ENCODE data around the gene C10orf71.

The C10orf71 gene

GRCh38 chr10:49265885-49266284 lies 33.1 kb upstream of the C10orf71 start:
- Mint-ChIP-seq H3K36me3 (peaks cover 5% of the 10 kb centered on the region), H3K9me3 (peaks cover 17% of the 10 kb centered on the region), H3K27ac (no peak overlapping the region), H3K4me3 (no peak overlapping the region), H3K4me1 (peaks cover 19% of the 10 kb centered on the region)
- ATAC-seq (no peak), DNase-seq (ENCODE audit: low spot score in 2 of 2) (no peak)

GRCh38 chr10:49268185-49268584 lies 30.8 kb upstream of the C10orf71 start:
- Mint-ChIP-seq H3K9me3 (peaks cover 17% of the 10 kb centered on the region), H3K4me1 (peaks cover 37% of the 10 kb centered on the region), H3K36me3 (peaks cover 5% of the 10 kb centered on the region), H3K4me3 (no peak overlapping the region), H3K27ac (no peak overlapping the region)
- no peak for ATAC-seq
- DNase-seq (ENCODE audit: low spot score in 2 of 2): peak in 1 of 2 donors; percentile 34

GRCh38 chr10:49269523-49269922 lies 29.4 kb upstream of the C10orf71 start:
- no peak for ATAC-seq
- peak in 1 of 2 donors; percentile 29 for DNase-seq (ENCODE audit: low spot score in 2 of 2)
- peaks cover 5% of the 10 kb centered on the region for H3K36me3 Mint-ChIP-seq
- peaks cover 17% of the 10 kb centered on the region for H3K9me3 Mint-ChIP-seq
- H3K27ac Mint-ChIP-seq: no peak overlapping the region
- H3K4me1 Mint-ChIP-seq: peaks cover 28% of the 10 kb centered on the region
- no peak overlapping the region for H3K4me3 Mint-ChIP-seq

GRCh38 chr10:49270565-49270964 lies 28.4 kb upstream of the C10orf71 start:
- Mint-ChIP-seq H3K4me1 (peaks cover 28% of the 10 kb centered on the region), H3K27ac (peak overlapping the region; percentile 3), H3K36me3 (peaks cover 5% of the 10 kb centered on the region), H3K9me3 (peaks cover 10% of the 10 kb centered on the region), H3K4me3 (no peak overlapping the region)
- DNase-seq (ENCODE audit: low spot score in 2 of 2): no peak
- ATAC-seq: no peak

GRCh38 chr10:49271346-49271745 lies 27.6 kb upstream of the C10orf71 start:
- H3K4me1 Mint-ChIP-seq: peaks cover 28% of the 10 kb centered on the region
- peak in 1 of 2 donors; percentile 37 for DNase-seq (ENCODE audit: low spot score in 2 of 2)
- H3K27ac Mint-ChIP-seq: peak overlapping the region; percentile 94
- peaks cover 3% of the 10 kb centered on the region for H3K9me3 Mint-ChIP-seq
- no peak for ATAC-seq
- peaks cover 5% of the 10 kb centered on the region for H3K36me3 Mint-ChIP-seq
- no peak overlapping the region for H3K4me3 Mint-ChIP-seq

GRCh38 chr10:49272251-49273081 lies 26.5 kb upstream of the C10orf71 start:
- peaks cover 5% of the 10 kb centered on the region for H3K36me3 Mint-ChIP-seq
- H3K27ac Mint-ChIP-seq: peak overlapping the region; percentile 94
- ATAC-seq: peak; percentile 84
- H3K4me1 Mint-ChIP-seq: peaks cover 28% of the 10 kb centered on the region
- DNase-seq (ENCODE audit: low spot score in 2 of 2): peak; percentile 18 to 50
- H3K9me3 Mint-ChIP-seq: no peaks in the 10 kb centered on the region
- H3K4me3 Mint-ChIP-seq: peak overlapping the region; percentile 62

GRCh38 chr10:49273082-49273465 lies 25.9 kb upstream of the C10orf71 start:
- Mint-ChIP-seq H3K4me1 (peaks cover 28% of the 10 kb centered on the region), H3K9me3 (no peaks in the 10 kb centered on the region), H3K4me3 (peak overlapping the region; percentile 62), H3K36me3 (peaks cover 5% of the 10 kb centered on the region), H3K27ac (peak overlapping the region; percentile 94)
- peak in 1 of 2 donors; percentile 45 for DNase-seq (ENCODE audit: low spot score in 2 of 2)
- peak; percentile 63 for ATAC-seq

GRCh38 chr10:49273626-49274025 lies 25.3 kb upstream of the C10orf71 start:
- H3K36me3 Mint-ChIP-seq: peaks cover 4% of the 10 kb centered on the region
- DNase-seq (ENCODE audit: low spot score in 2 of 2): peak in 1 of 2 donors; percentile 18
- ATAC-seq: no peak
- H3K4me1 Mint-ChIP-seq: peaks cover 28% of the 10 kb centered on the region
- H3K27ac Mint-ChIP-seq: no peak overlapping the region
- H3K9me3 Mint-ChIP-seq: no peaks in the 10 kb centered on the region
- H3K4me3 Mint-ChIP-seq: no peak overlapping the region

- DNase-seq (ENCODE audit: low spot score in 2 of 2) (no peak), ATAC-seq (no peak)
- Mint-ChIP-seq H3K4me1 (peaks cover 32% of the 10 kb centered on the region), H3K9me3 (no peaks in the 10 kb centered on the region), H3K4me3 (no peak overlapping the region), H3K27ac (no peak overlapping the region), H3K36me3 (no peaks in the 10 kb centered on the region)
Measured at GRCh38 chr10:49274886-49275285, 24.1 kb upstream of the C10orf71 start.

- no peak for ATAC-seq
- Mint-ChIP-seq H3K36me3 (no peaks in the 10 kb centered on the region), H3K4me1 (peaks cover 27% of the 10 kb centered on the region), H3K9me3 (no peaks in the 10 kb centered on the region), H3K27ac (no peak overlapping the region), H3K4me3 (no peak overlapping the region)
- no peak for DNase-seq (ENCODE audit: low spot score in 2 of 2)
Measured at GRCh38 chr10:49275896-49276295, 23.1 kb upstream of the C10orf71 start.

- Mint-ChIP-seq H3K36me3 (no peaks in the 10 kb centered on the region), H3K4me1 (peaks cover 24% of the 10 kb centered on the region), H3K4me3 (no peak overlapping the region), H3K27ac (no peak overlapping the region), H3K9me3 (no peaks in the 10 kb centered on the region)
- ATAC-seq (no peak), DNase-seq (ENCODE audit: low spot score in 2 of 2) (no peak)
Measured at GRCh38 chr10:49276596-49276995, 22.4 kb upstream of the C10orf71 start.

- Mint-ChIP-seq H3K9me3 (no peaks in the 10 kb centered on the region), H3K27ac (no peak overlapping the region), H3K4me1 (peaks cover 11% of the 10 kb centered on the region), H3K4me3 (no peak overlapping the region), H3K36me3 (no peaks in the 10 kb centered on the region)
- no peak for DNase-seq (ENCODE audit: low spot score in 2 of 2)
- ATAC-seq: no peak
Measured at GRCh38 chr10:49277973-49278372, 21.0 kb upstream of the C10orf71 start.

- Mint-ChIP-seq H3K4me3 (no peak overlapping the region), H3K9me3 (no peaks in the 10 kb centered on the region), H3K4me1 (peaks cover 9% of the 10 kb centered on the region), H3K36me3 (no peaks in the 10 kb centered on the region), H3K27ac (no peak overlapping the region)
- no peak for ATAC-seq
- no peak for DNase-seq (ENCODE audit: low spot score in 2 of 2)
Measured at GRCh38 chr10:49278497-49278981, 20.4 kb upstream of the C10orf71 start.

GRCh38 chr10:49279015-49279880 lies 19.7 kb upstream of the C10orf71 start:
- no peak for ATAC-seq
- no peak overlapping the region for H3K27ac Mint-ChIP-seq
- no peak for DNase-seq (ENCODE audit: low spot score in 2 of 2)

GRCh38 chr10:49280001-49280408 lies 19.0 kb upstream of the C10orf71 start:
- Mint-ChIP-seq H3K9me3 (no peaks in the 10 kb centered on the region), H3K36me3 (no peaks in the 10 kb centered on the region), H3K4me3 (no peak overlapping the region), H3K4me1 (peaks cover 13% of the 10 kb centered on the region), H3K27ac (no peak overlapping the region)
- ATAC-seq: peak; percentile 97
- DNase-seq (ENCODE audit: low spot score in 2 of 2): peak in 1 of 2 donors; percentile 66

More at GRCh38 chr10:49279015-49279880, 19.7 kb upstream of the C10orf71 start:
- Mint-ChIP-seq H3K36me3 (no peaks in the 10 kb centered on the region), H3K4me1 (peaks cover 9% of the 10 kb centered on the region), H3K9me3 (no peaks in the 10 kb centered on the region), H3K4me3 (no peak overlapping the region)
